AG04449 (cell line): ENCODE results near the gene TPCN1.

Experiments
- CTCF ChIA-PET: fragments of 350-600 bp; formaldehyde crosslinking; extraction: SDS; loops from one replicate; lab custom pipeline; 2021; ENCODE audit warnings: antibody characterized with exemption; lab: Yijun Ruan, JAX
- POLR2A ChIA-PET: fragments of 400-600, 350-600 bp; formaldehyde crosslinking; extraction: SDS; loops from one replicate; lab custom pipeline; 2020; ENCODE audit warnings: antibody characterized with exemption, inconsistent platforms; lab: Yijun Ruan, JAX
- DNase-seq: peaks from one replicate; pipeline ENCODE4 v3.0.0-alpha.2; 2010; ENCODE audit warnings: low read depth, low spot score
- H3K4me3 ChIP-seq: 2 replicates; pipeline ENCODE4 v1.5.1; 2011; ENCODE audit warnings: low read depth, mild to moderate bottlenecking, control low read depth, low read length
- CTCF ChIP-seq: IDR thresholded peaks from one replicate; pipeline ENCODE4 v1.5.1; 2011; ENCODE audit warnings: mild to moderate bottlenecking, moderate library complexity, low read length, control low read depth, inconsistent platforms; ENCODE audit not compliant: insufficient read depth; ENCODE audit errors: missing control alignments

The TPCN1 gene

GRCh38 chr12:113198296-113198695, 23.0 kb upstream of the TPCN1 start:
- ChIA-PET POLR2A (no interaction called here), CTCF (interaction anchor here (1.2 to 3.7 kb wide), 3 partner anchors 9 to 12 kb away, joined by 3 to 27 read pairs (median 5); partner anchors contain the start of genes DDX54 and RITA1)
- no peak for TF ChIP-seq CTCF
- no peak for DNase-seq
- H3K4me3 ChIP-seq, result no peak overlapping the region

- H3K4me3 ChIP-seq, result no peak overlapping the region
- ChIA-PET POLR2A (no interaction called here), CTCF (interaction anchor here (2.7 kb wide), 1 partner anchor 225 kb away, joined by 12 read pairs; no protein-coding TSS in a partner anchor)
- no peak for TF ChIP-seq CTCF
- no peak for DNase-seq
Measured at GRCh38 chr12:113200021-113200797, 21.1 kb upstream of the TPCN1 start.

- ChIA-PET CTCF (interaction anchor here (2.7 kb wide), 1 partner anchor 224 kb away, joined by 12 read pairs; no protein-coding TSS in a partner anchor), POLR2A (no interaction called here)
- TF ChIP-seq CTCF, result no peak
- no peak overlapping the region for H3K4me3 ChIP-seq
- no peak for DNase-seq
Measured at GRCh38 chr12:113201187-113202177, 19.8 kb upstream of the TPCN1 start.

GRCh38 chr12:113202300-113203075, 18.8 kb upstream of the TPCN1 start:
- ChIA-PET POLR2A (no interaction called here), CTCF (interaction anchor here (3.5 kb wide), 1 partner anchor 9 kb away, joined by 17 read pairs; no protein-coding TSS in a partner anchor)
- no peak for DNase-seq

More at GRCh38 chr12:113202300-113203075, 18.8 kb upstream of the TPCN1 start:
- H3K4me3 ChIP-seq, result no peak overlapping the region
- TF ChIP-seq CTCF, result no peak
